GM12878 (cell line): ENCODE measurements around the gene IQCH. TPM values are rescaled to one million over a fixed set of nuclear protein-coding genes. Genes with fewer than 3 reads are reported as not detected.

ENCODE experiments used
- ATAC-seq: fragments of 200-7000 bp; cut with Tn5 transposase; 3 replicates; pipeline ENCODE4 v1.9.1; 2020; ENCODE audit warnings: mild to moderate bottlenecking, moderate library complexity
- BruUV-seq: library from RNA; stranded (reverse); fragments of 400-500 nt; replicated peaks from 2 replicates; lab custom pipeline; 2021; lab: Mats Ljungman, UMichigan
- CTCF ChIA-PET: fragments of 300-600 bp; sonication (Branson Sonifier 250); formaldehyde crosslinking; extraction: SDS; loops from one replicate; lab custom pipeline; 2021; ENCODE audit warnings: inconsistent platforms; lab: Yijun Ruan, JAX
- POLR2A ChIA-PET: fragments of 350-600 bp; formaldehyde crosslinking; extraction: SDS; loops from one replicate; lab custom pipeline; 2021; ENCODE audit warnings: inconsistent platforms; lab: Charles Lee
- RAD21 ChIA-PET: fragments of 300-600 bp; sonication (Branson Sonifier 250); formaldehyde crosslinking; loops from one replicate; lab custom pipeline; 2023; ENCODE audit warnings: antibody characterized with exemption; ENCODE audit not compliant: unreplicated experiment; lab: Charles Lee
- SMC1A ChIA-PET: fragments of 300-600 bp; sonication (Branson Sonifier 250); formaldehyde crosslinking; loops from one replicate; lab custom pipeline; 2023; ENCODE audit not compliant: unreplicated experiment, uncharacterized antibody; lab: Charles Lee
- DNase-seq: peaks from one replicate; pipeline ENCODE4 v3.0.0-alpha.2; 2011; ENCODE audit warnings: low read depth, low spot score
- FAIRE-seq: peaks from 3 replicates; lab custom pipeline; 2011; peaks lifted over from hg19 to GRCh38; lab: Jason Lieb, UNC
- H2AFZ ChIP-seq: 2 replicates; pipeline ENCODE4 v1.6.0; 2011; ENCODE audit warnings: low read depth, low read length, control low read depth; ENCODE audit not compliant: control insufficient read depth
- H3K27ac ChIP-seq: 2 replicates; pipeline ENCODE4 v1.5.1; 2011; ENCODE audit warnings: control low read depth; ENCODE audit not compliant: control insufficient read depth, insufficient read depth
- H3K27me3 ChIP-seq, 2 experiments: replicated peaks in 1 of 2; 2 replicates each; pipeline versions ENCODE4 v1.6.0 to v1.6.1; 2011; ENCODE audit warnings: low read length in 1 of 2; ENCODE audit not compliant: control insufficient read depth in 2 of 2, insufficient read depth in 2 of 2
- H3K36me3 ChIP-seq, 2 experiments: 2 replicates each; pipeline ENCODE4 v1.5.1; 2011; ENCODE audit warnings: low read length in 1 of 2; ENCODE audit not compliant: control insufficient read depth in 2 of 2, insufficient read depth in 2 of 2
- H3K4me1 ChIP-seq: 2 replicates; pipeline ENCODE4 v1.6.1; 2011; ENCODE audit warnings: mild to moderate bottlenecking, low read length, moderate library complexity, mixed read lengths; ENCODE audit not compliant: control insufficient read depth, insufficient read depth
- H3K4me2 ChIP-seq: 2 replicates; pipeline ENCODE4 v1.6.0; 2011; ENCODE audit warnings: control low read depth; ENCODE audit not compliant: control insufficient read depth, insufficient read depth
- H3K4me3 ChIP-seq: fragments of 200-600 bp; sonication (generic); 2 replicates; pipeline ENCODE4 v1.5.1; 2016
- H3K79me2 ChIP-seq: 2 replicates; pipeline ENCODE4 v1.6.0; 2011; ENCODE audit warnings: low read length; ENCODE audit not compliant: control insufficient read depth, insufficient read depth
- H3K9ac ChIP-seq: 2 replicates; pipeline ENCODE4 v1.8.0; 2011; ENCODE audit warnings: low read length, control low read depth, mixed read lengths; ENCODE audit not compliant: control insufficient read depth, insufficient read depth
- H3K9me3 ChIP-seq: replicated peaks from 3 replicates; pipeline ENCODE4 v1.5.1; 2011; ENCODE audit warnings: mild to moderate bottlenecking, low read length; ENCODE audit not compliant: control insufficient read depth, insufficient read depth
- H4K20me1 ChIP-seq: 2 replicates; pipeline ENCODE4 v1.6.0; 2011; ENCODE audit not compliant: control insufficient read depth, insufficient read depth
- BCL11A ChIP-seq: IDR thresholded peaks from 2 replicates; pipeline ENCODE4 v1.6.1; 2011; ENCODE audit warnings: low read depth, low read length
- HDAC2 ChIP-seq: fragments of 200-600 bp; sonication (generic); IDR thresholded peaks from 2 replicates; pipeline ENCODE4 v1.6.1; 2017
- NFYB ChIP-seq: IDR thresholded peaks from 2 replicates; pipeline ENCODE4 v1.6.1; 2011; ENCODE audit warnings: low read depth, mild to moderate bottlenecking, low read length, improper control_type of control experiment, moderate library complexity; ENCODE audit not compliant: insufficient read depth
- RAD21 ChIP-seq: IDR thresholded peaks from 2 replicates; pipeline ENCODE4 v1.6.1; 2011; ENCODE audit warnings: mild to moderate bottlenecking, low read depth, low read length, moderate library complexity; ENCODE audit not compliant: insufficient read depth
- TCF3 ChIP-seq: IDR thresholded peaks from 2 replicates; pipeline ENCODE4 v1.6.1; 2012; ENCODE audit warnings: low read depth, mild to moderate bottlenecking, low read length, borderline replicate concordance; ENCODE audit not compliant: insufficient read depth
- ZBTB11 ChIP-seq: fragments of 450-650 bp; formaldehyde crosslinking; IDR thresholded peaks from 2 replicates; pipeline ENCODE4 v1.5.0; 2022; ENCODE audit warnings: mild to moderate bottlenecking, missing genetic modification characterization
- ZNF274 ChIP-seq: IDR thresholded peaks from one replicate; pipeline ENCODE4 v1.8.0; 2011; ENCODE audit not compliant: insufficient read length, insufficient read depth
- in situ Hi-C: fragments of 300-500 bp; cut with MboI; formaldehyde crosslinking; loops from 9 replicates; pipeline ENCODE4 v1.14.3; 2018; ENCODE audit warnings: mixed read lengths
- intact Hi-C: fragments of 100-400 bp; cut with micrococcal nuclease; formaldehyde crosslinking; loops from one replicate; pipeline ENCODE4 v1.14.2; 2022; ENCODE audit not compliant: unreplicated experiment
- polyA plus RNA-seq, 11 experiments: library from polyadenylated mRNA; depleted of rRNA in 4 of 11; unstranded in 6 of 11; stranded (reverse) in 5 of 11; fragments of >200 nt; fragmentation: Nextera tagmentation in 4 of 11; fragmentation: Illumina TruSeq in 1 of 11; extraction: Ambion mirVana in 4 of 11; extraction: Trizol in 1 of 11; gene quantifications; 1 replicate in 1 of 11; 2 replicates in 10 of 11; pipeline versions ENCODE4 v1.2.1 to v1.2.3, GENCODE V29; 2011 to 2016; ENCODE audit warnings: inconsistent platforms in 2 of 11, missing spikeins in 2 of 11, low read depth in 1 of 11
- total RNA-seq, 4 experiments: library from RNA; depleted of rRNA in 3 of 4; stranded (reverse); fragments of >200 nt in 3 of 4; fragmentation: Illumina TruSeq in 1 of 4; extraction: Trizol in 1 of 4; gene quantifications; 2 replicates each; pipeline versions ENCODE4 v1.2.1 to v1.2.3, GENCODE V29; 2013 to 2021
- TF ChIP-seq, protein P1 (sequence below): IDR thresholded peaks from 2 replicates; pipeline ENCODE4 v1.6.1; 2012; ENCODE audit warnings: low read depth, low read length, improper control_type of control experiment
- TF ChIP-seq, protein P2 (sequence below): fragments of 450-650 bp; IDR thresholded peaks from 2 replicates; pipeline ENCODE4 v1.6.1; 2016; ENCODE audit warnings: mild to moderate bottlenecking
- TF ChIP-seq, protein P3 (sequence below): IDR thresholded peaks from 2 replicates; pipeline ENCODE4 v1.6.1; 2012; ENCODE audit warnings: low read length, inconsistent platforms
- TF ChIP-seq, protein P4 (sequence below): fragments of 150-350 bp; IDR thresholded peaks from 2 replicates; pipeline ENCODE4 v1.6.1; 2016; ENCODE audit warnings: low read depth, low read length

Gene IQCH
- total and polyA plus RNA-seq, 10 of the 15 experiments (the other 5 are each of a cell fraction or from before 2014, with no cell fraction given): 0.29 to 1.3 (median 0.99) TPM

DNA sequence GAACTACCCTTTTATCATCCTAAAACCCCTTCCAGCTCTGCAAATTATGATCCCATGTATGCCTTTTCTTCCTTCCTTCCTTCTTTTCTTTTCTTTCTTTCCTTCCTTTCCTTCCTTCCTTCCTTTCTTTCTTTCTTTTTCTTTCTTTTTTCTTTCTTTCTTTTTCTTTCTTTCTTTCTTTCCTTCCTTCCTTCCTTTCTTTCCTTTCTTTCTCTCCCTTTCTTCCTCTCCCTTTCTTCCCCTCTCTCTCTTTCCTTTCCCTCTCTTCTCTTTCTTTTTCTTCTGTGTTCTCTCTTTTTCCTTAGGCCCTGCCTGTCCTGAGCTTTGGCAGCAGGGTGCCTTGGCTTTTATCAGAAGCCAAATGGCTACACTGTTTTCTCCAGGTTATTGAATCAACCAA lies 66.8 kb downstream of the IQCH start:
- no TSS peak for BruUV-seq
- RAD21 ChIA-PET: no interaction called here
- CTCF ChIA-PET: interaction anchor here (1.0 to 1.2 kb wide), 2 partner anchors 10 to 57 kb away, joined by 3 to 4 read pairs; no protein-coding TSS in a partner anchor
- ATAC-seq (no peak), FAIRE-seq (no peak), DNase-seq (no peak)
- H3K4me1 ChIP-seq: no peaks in the 10 kb centered on the region
- no peaks in the 10 kb centered on the region for H3K27me3 ChIP-seq
- H2AFZ ChIP-seq: no peak overlapping the region
- H3K36me3 ChIP-seq: no peaks in the 10 kb centered on the region
- TF ChIP-seq, protein P1, sequence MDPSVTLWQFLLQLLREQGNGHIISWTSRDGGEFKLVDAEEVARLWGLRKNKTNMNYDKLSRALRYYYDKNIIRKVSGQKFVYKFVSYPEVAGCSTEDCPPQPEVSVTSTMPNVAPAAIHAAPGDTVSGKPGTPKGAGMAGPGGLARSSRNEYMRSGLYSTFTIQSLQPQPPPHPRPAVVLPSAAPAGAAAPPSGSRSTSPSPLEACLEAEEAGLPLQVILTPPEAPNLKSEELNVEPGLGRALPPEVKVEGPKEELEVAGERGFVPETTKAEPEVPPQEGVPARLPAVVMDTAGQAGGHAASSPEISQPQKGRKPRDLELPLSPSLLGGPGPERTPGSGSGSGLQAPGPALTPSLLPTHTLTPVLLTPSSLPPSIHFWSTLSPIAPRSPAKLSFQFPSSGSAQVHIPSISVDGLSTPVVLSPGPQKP: no peak
- TF ChIP-seq, protein P2, sequence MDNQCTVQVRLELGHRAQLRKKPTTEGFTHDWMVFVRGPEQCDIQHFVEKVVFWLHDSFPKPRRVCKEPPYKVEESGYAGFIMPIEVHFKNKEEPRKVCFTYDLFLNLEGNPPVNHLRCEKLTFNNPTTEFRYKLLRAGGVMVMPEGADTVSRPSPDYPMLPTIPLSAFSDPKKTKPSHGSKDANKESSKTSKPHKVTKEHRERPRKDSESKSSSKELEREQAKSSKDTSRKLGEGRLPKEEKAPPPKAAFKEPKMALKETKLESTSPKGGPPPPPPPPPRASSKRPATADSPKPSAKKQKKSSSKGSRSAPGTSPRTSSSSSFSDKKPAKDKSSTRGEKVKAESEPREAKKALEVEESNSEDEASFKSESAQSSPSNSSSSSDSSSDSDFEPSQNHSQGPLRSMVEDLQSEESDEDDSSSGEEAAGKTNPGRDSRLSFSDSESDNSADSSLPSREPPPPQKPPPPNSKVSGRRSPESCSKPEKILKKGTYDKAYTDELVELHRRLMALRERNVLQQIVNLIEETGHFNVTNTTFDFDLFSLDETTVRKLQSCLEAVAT: no peak
- TF ChIP-seq BCL11A: no peak
- no peak for TF ChIP-seq ZNF274
- TF ChIP-seq, protein P3, sequence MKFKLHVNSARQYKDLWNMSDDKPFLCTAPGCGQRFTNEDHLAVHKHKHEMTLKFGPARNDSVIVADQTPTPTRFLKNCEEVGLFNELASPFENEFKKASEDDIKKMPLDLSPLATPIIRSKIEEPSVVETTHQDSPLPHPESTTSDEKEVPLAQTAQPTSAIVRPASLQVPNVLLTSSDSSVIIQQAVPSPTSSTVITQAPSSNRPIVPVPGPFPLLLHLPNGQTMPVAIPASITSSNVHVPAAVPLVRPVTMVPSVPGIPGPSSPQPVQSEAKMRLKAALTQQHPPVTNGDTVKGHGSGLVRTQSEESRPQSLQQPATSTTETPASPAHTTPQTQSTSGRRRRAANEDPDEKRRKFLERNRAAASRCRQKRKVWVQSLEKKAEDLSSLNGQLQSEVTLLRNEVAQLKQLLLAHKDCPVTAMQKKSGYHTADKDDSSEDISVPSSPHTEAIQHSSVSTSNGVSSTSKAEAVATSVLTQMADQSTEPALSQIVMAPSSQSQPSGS: no peak
- TF ChIP-seq ZBTB11 (CRISPR knock-in tag): no peak
- no peak for TF ChIP-seq HDAC2
- no peak for TF ChIP-seq RAD21
- TF ChIP-seq NFYB: no peak
- TF ChIP-seq TCF3: no peak
- TF ChIP-seq, protein P4, sequence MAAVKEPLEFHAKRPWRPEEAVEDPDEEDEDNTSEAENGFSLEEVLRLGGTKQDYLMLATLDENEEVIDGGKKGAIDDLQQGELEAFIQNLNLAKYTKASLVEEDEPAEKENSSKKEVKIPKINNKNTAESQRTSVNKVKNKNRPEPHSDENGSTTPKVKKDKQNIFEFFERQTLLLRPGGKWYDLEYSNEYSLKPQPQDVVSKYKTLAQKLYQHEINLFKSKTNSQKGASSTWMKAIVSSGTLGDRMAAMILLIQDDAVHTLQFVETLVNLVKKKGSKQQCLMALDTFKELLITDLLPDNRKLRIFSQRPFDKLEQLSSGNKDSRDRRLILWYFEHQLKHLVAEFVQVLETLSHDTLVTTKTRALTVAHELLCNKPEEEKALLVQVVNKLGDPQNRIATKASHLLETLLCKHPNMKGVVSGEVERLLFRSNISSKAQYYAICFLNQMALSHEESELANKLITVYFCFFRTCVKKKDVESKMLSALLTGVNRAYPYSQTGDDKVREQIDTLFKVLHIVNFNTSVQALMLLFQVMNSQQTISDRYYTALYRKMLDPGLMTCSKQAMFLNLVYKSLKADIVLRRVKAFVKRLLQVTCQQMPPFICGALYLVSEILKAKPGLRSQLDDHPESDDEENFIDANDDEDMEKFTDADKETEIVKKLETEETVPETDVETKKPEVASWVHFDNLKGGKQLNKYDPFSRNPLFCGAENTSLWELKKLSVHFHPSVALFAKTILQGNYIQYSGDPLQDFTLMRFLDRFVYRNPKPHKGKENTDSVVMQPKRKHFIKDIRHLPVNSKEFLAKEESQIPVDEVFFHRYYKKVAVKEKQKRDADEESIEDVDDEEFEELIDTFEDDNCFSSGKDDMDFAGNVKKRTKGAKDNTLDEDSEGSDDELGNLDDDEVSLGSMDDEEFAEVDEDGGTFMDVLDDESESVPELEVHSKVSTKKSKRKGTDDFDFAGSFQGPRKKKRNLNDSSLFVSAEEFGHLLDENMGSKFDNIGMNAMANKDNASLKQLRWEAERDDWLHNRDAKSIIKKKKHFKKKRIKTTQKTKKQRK: no peak
- H3K9me3 ChIP-seq: no peaks in the 10 kb centered on the region
- no peaks in the 10 kb centered on the region for H3K79me2 ChIP-seq
- no peak overlapping the region for H3K4me2 ChIP-seq
- H3K4me3 ChIP-seq: no peak overlapping the region
- POLR2A ChIA-PET: no interaction called here
- SMC1A ChIA-PET: interaction anchor here (0.6 to 1.4 kb wide), 4 partner anchors 9 to 191 kb away, joined by 3 read pairs; no protein-coding TSS in a partner anchor
- H3K9ac ChIP-seq: no peak overlapping the region
- no peaks in the 10 kb centered on the region for H4K20me1 ChIP-seq
- intact Hi-C loops: no loop called here
- no peak overlapping the region for H3K27ac ChIP-seq
- in situ Hi-C loops: no loop called here
